Sigmoid colon (tissue), 7 donors: ENCODE results near the gene ALDH1A1. TPM values are rescaled to one million over a fixed set of nuclear protein-coding genes. Genes with fewer than 3 reads are reported as not detected.

Experiments
- DNase-seq: peaks from one replicate; pipeline ENCODE4 v3.0.0-alpha.2; 2019
- H3K27ac ChIP-seq, 4 donors: fragments of 200-600 bp; sonication (generic); one replicate each; pipeline ENCODE4 v1.5.1; 2016 to 2019; ENCODE audit warnings: mild to moderate bottlenecking in 1 of 4
- H3K27me3 ChIP-seq, 3 donors: fragments of 200-600 bp; sonication (generic); one replicate each; pipeline ENCODE4 v1.5.1; 2019; ENCODE audit warnings: mild to moderate bottlenecking in 1 of 3
- H3K36me3 ChIP-seq, 4 donors: fragments of 200-600 bp; sonication (generic); one replicate each; pipeline ENCODE4 v1.5.1; 2016 to 2019
- H3K4me1 ChIP-seq, 4 donors: fragments of 200-600 bp; sonication (generic); one replicate each; pipeline ENCODE4 v1.5.1; 2017 to 2019
- H3K4me3 ChIP-seq, 4 donors: fragments of 200-600 bp; sonication (generic); one replicate each; pipeline ENCODE4 v1.5.1; 2017 to 2019; ENCODE audit warnings: mild to moderate bottlenecking in 2 of 4, moderate library complexity in 1 of 4
- H3K9me3 ChIP-seq, 4 donors: fragments of 200-600 bp in 3 of 4; sonication (generic) in 3 of 4; one replicate each; pipeline versions ENCODE4 v1.5.1 to v1.6.1; 2013 to 2019
- CTCF ChIP-seq, 4 experiments: fragments of 450-650 bp in 3 of 4; fragments of 200-600 bp in 1 of 4; IDR thresholded peaks; one replicate each; pipeline ENCODE4 v1.5.1; 2016 to 2019; ENCODE audit warnings: antibody characterized with exemption in 4 of 4, mild to moderate bottlenecking in 3 of 4, moderate library complexity in 2 of 4
- EP300 ChIP-seq, 4 donors: sonication (generic); formaldehyde crosslinking; IDR thresholded peaks; one replicate each; pipeline ENCODE4 v1.6.1; 2017; ENCODE audit warnings: antibody characterized with exemption in 4 of 4
- POLR2A ChIP-seq, 2 donors: fragments of 450-650 bp; IDR thresholded peaks; one replicate each; pipeline ENCODE4 v1.6.1; 2016; ENCODE audit warnings: antibody characterized with exemption in 2 of 2, mild to moderate bottlenecking in 2 of 2, moderate library complexity in 2 of 2
- POLR2AphosphoS5 ChIP-seq, 4 donors: sonication (generic); formaldehyde crosslinking; IDR thresholded peaks; one replicate each; pipeline ENCODE4 v1.6.1; 2017; ENCODE audit warnings: antibody characterized with exemption in 4 of 4
- WGBS, 2 donors: extraction: QIAGEN DNeasy Blood & Tissue Kit; methylation state at CpG; one replicate each; pipeline ENCODE4 v1.1.7; 2013; 5-methylcytosine and 5-hydroxymethylcytosine counted together
- intact Hi-C: fragments of 100-400 bp; cut with DNase I; formaldehyde crosslinking; loops from one replicate; pipeline ENCODE4 v1.15.1; 2023
- polyA plus RNA-seq, 3 donors: library from polyadenylated mRNA; stranded (reverse); fragments of 200-250 nt; gene quantifications; one replicate each; pipeline ENCODE4 v1.2.3, GENCODE V29; 2013
- total RNA-seq, 4 donors: library from RNA; depleted of rRNA; stranded (reverse); fragments of >200 nt; gene quantifications; one replicate each; pipeline ENCODE4 v1.1.0, GENCODE V29; 2016
- donor health status: healthy with polysubstance abuse.
- donor health status: Bipolar disorder and iron deficiency.
- donor health status: healthy.

ALDH1A1 gene
- total and polyA plus RNA-seq, 7 donors = 52.6 to 353 (median 241) TPM

- TF ChIP-seq CTCF (IDR thresholded peaks at IDR 0.05) (no peak), EP300 (IDR thresholded peaks at IDR 0.05) (no peak), POLR2A (IDR thresholded peaks at IDR 0.05) (no peak), POLR2AphosphoS5 (IDR thresholded peaks at IDR 0.05) (no peak)
- DNase-seq = no peak
- WGBS, 2 donors = 51 to 75% methylated on average over 4 of the region's 4 CpGs
- Histone ChIP-seq H3K4me3 (no peak overlapping the region), H3K27me3 (no peaks in the 10 kb centered on the region), H3K9me3 (no peaks in the 10 kb centered on the region), H3K4me1 (peaks cover 0 to 84% (median 54%) of the 10 kb centered on the region in 4 donors), H3K36me3 (peaks cover 3 to 29% (median 9%) of the 10 kb centered on the region in 4 donors), H3K27ac (peak overlapping the region in 2 of 4 donors; percentile 29 to 79)
- intact Hi-C loops = no loop called here
These were observed 15.3 kb downstream of the ALDH1A1 start for GRCh38 chr9:72937545-72937944.

DNA sequence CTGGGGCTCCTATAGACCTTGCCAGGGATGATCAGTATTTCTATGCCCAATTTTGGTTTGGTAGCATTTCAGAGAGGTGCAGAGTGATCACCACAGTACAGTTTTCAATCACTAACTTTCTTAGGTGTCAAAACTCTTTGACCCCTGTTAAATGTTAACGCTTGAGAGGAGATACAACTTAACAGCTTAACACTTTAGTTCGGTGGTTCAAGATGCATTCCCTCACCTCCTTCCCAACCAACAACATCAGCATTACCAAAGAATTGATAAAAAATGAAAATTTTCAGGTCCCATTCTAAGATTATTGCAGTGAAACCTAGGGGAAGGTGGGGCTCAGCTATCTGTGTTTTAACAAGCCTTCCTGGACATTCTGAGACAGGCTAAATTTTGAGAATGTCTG lies 16.2 kb downstream of the ALDH1A1 start:
- 59 to 76% methylated on average over 2 of the region's 2 CpGs for WGBS, 2 donors
- DNase-seq = no peak
- Histone ChIP-seq H3K4me1 (peaks cover 0 to 85% (median 56%) of the 10 kb centered on the region in 4 donors), H3K27ac (peak overlapping the region in 3 of 4 donors; percentile 9 to 79 (median 29)), H3K27me3 (no peaks in the 10 kb centered on the region), H3K4me3 (no peak overlapping the region), H3K36me3 (peaks cover 3 to 29% (median 9%) of the 10 kb centered on the region in 4 donors), H3K9me3 (no peaks in the 10 kb centered on the region)
- no peak for TF ChIP-seq POLR2A (IDR thresholded peaks at IDR 0.05)
- TF ChIP-seq CTCF (IDR thresholded peaks at IDR 0.05) = no peak
- TF ChIP-seq EP300 (IDR thresholded peaks at IDR 0.05) = no peak
- no peak for TF ChIP-seq POLR2AphosphoS5 (IDR thresholded peaks at IDR 0.05)
- intact Hi-C loops = no loop called here

- intact Hi-C loops = no loop called here
- no peak for DNase-seq
- 87% methylated on average over 2 of the region's 2 CpGs for WGBS, 2 donors
- Histone ChIP-seq H3K4me1 (peaks cover 0 to 85% (median 57%) of the 10 kb centered on the region in 4 donors), H3K27ac (peak overlapping the region in 3 of 4 donors; percentile 9 to 79 (median 29)), H3K4me3 (no peak overlapping the region), H3K36me3 (peaks cover 3 to 29% (median 9%) of the 10 kb centered on the region in 4 donors), H3K9me3 (no peaks in the 10 kb centered on the region), H3K27me3 (no peaks in the 10 kb centered on the region)
- TF ChIP-seq CTCF (IDR thresholded peaks at IDR 0.05) (no peak), POLR2AphosphoS5 (IDR thresholded peaks at IDR 0.05) (no peak), EP300 (IDR thresholded peaks at IDR 0.05) (no peak), POLR2A (IDR thresholded peaks at IDR 0.05) (no peak)
These were observed 16.6 kb downstream of the ALDH1A1 start for GRCh38 chr9:72936266-72936665.

- Histone ChIP-seq H3K27me3 (no peaks in the 10 kb centered on the region), H3K36me3 (peaks cover 3 to 33% (median 9%) of the 10 kb centered on the region in 4 donors), H3K27ac (peak overlapping the region in 1 of 4 donors; percentile 79), H3K4me3 (no peak overlapping the region), H3K4me1 (peaks cover 0 to 85% (median 57%) of the 10 kb centered on the region in 4 donors), H3K9me3 (no peaks in the 10 kb centered on the region)
- TF ChIP-seq POLR2A (IDR thresholded peaks at IDR 0.05) = no peak
- no peak for TF ChIP-seq POLR2AphosphoS5 (IDR thresholded peaks at IDR 0.05)
- no peak for TF ChIP-seq CTCF (IDR thresholded peaks at IDR 0.05)
- no peak for TF ChIP-seq EP300 (IDR thresholded peaks at IDR 0.05)
- intact Hi-C loops = no loop called here
- DNase-seq = no peak
- 81 to 90% methylated on average over 4 of the region's 4 CpGs for WGBS, 2 donors
These were observed 17.3 kb downstream of the ALDH1A1 start for GRCh38 chr9:72935595-72935994.
